K562 (cell line): ENCODE results near the gene IGLON5. TPM values are rescaled to one million over a fixed set of nuclear protein-coding genes. Genes with fewer than 3 reads are reported as not detected.

Experiments used
- CBX3 ChIP-seq, 2 experiments: IDR thresholded peaks; 1 replicate in 1 of 2; 2 replicates in 1 of 2; pipeline ENCODE4 v1.6.1; 2012; ENCODE audit warnings: inconsistent platforms in 2 of 2, low read length in 2 of 2, borderline replicate concordance in 1 of 2, control low read depth in 1 of 2
- EZH2 ChIP-seq: IDR thresholded peaks from 2 replicates; pipeline ENCODE4 v1.6.1; 2012; ENCODE audit warnings: low read depth, mild to moderate bottlenecking, inconsistent platforms, low read length, borderline replicate concordance
- MTA1 ChIP-seq: fragments of 450-650 bp; IDR thresholded peaks from 2 replicates; pipeline ENCODE4 v1.6.1; 2017; ENCODE audit warnings: borderline replicate concordance
- NCOA1 ChIP-seq: fragments of 450-650 bp; IDR thresholded peaks from 2 replicates; pipeline ENCODE4 v1.6.1; 2016; ENCODE audit warnings: low read depth
- NRF1 ChIP-seq, 2 experiments: fragments of 450-650 bp; IDR thresholded peaks in 1 of 2; conservative IDR thresholded peaks in 1 of 2; 2 replicates each; pipeline ENCODE4 v1.6.1; 2014; ENCODE audit warnings: mild to moderate bottlenecking in 2 of 2
- PTRF ChIP-seq: fragments of 450-650 bp; IDR thresholded peaks from 2 replicates; pipeline ENCODE4 v1.6.1; 2016; ENCODE audit warnings: mild to moderate bottlenecking, missing genetic modification characterization, missing compliant biosample characterization
- RBM14 ChIP-seq: fragments of 200-400 bp; formaldehyde crosslinking; IDR thresholded peaks from 2 replicates; pipeline ENCODE4 v1.6.1; 2018; ENCODE audit warnings: low read depth, mild to moderate bottlenecking, low read length, moderate library complexity, borderline replicate concordance; ENCODE audit not compliant: insufficient read depth
- TGIF2 ChIP-seq: sonication (generic); formaldehyde crosslinking; IDR thresholded peaks from 2 replicates; pipeline ENCODE4 v1.8.1; 2022; ENCODE audit warnings: mild to moderate bottlenecking, missing genetic modification reagents, moderate library complexity
- ZNF23 ChIP-seq: fragments of 250-450 bp; sonication (Bioruptor Pico); IDR thresholded peaks from 2 replicates; pipeline ENCODE4 v1.4.0; 2020; ENCODE audit warnings: mild to moderate bottlenecking
- ZNF263 ChIP-seq: sonication (generic); formaldehyde crosslinking; IDR thresholded peaks from 2 replicates; pipeline ENCODE4 v1.8.0; 2022; ENCODE audit warnings: mild to moderate bottlenecking, missing genetic modification reagents, borderline replicate concordance
- ZNF699 ChIP-seq: fragments of 250-450 bp; sonication (Bioruptor Pico); IDR thresholded peaks from 2 replicates; pipeline ENCODE4 v1.8.0; 2021; ENCODE audit warnings: mild to moderate bottlenecking, moderate library complexity; ENCODE audit not compliant: insufficient replicate concordance
- ZNF79 ChIP-seq: fragments of 250-450 bp; sonication (Bioruptor Pico); IDR thresholded peaks from 2 replicates; pipeline ENCODE4 v1.4.0; 2020; ENCODE audit warnings: low read depth, mild to moderate bottlenecking, moderate library complexity
- polyA plus RNA-seq, 8 experiments: library from polyadenylated mRNA; depleted of rRNA in 4 of 8; stranded (reverse) in 5 of 8; unstranded in 3 of 8; fragments of >200 nt; fragmentation: Nextera tagmentation in 2 of 8; fragmentation: Illumina TruSeq in 1 of 8; extraction: Ambion mirVana in 2 of 8; extraction: Trizol in 1 of 8; gene quantifications; 2 replicates each; pipeline versions ENCODE4 v1.2.1 to v1.2.3, GENCODE V29; 2011 to 2014; ENCODE audit warnings: inconsistent platforms in 1 of 8, missing spikeins in 1 of 8
- total RNA-seq, 7 experiments: library from RNA; depleted of rRNA in 6 of 7; stranded (reverse); fragments of >200 nt in 6 of 7; fragmentation: Illumina TruSeq in 2 of 7; extraction: Trizol in 2 of 7; gene quantifications; 2 replicates each; pipeline versions ENCODE4 v1.2.1 to v1.2.3, GENCODE V29; 2011 to 2021; ENCODE audit warnings: low replicate concordance in 1 of 7
- TF ChIP-seq, protein P1 (sequence below), 2 experiments: fragments of 450-650 bp; formaldehyde crosslinking in 1 of 2; IDR thresholded peaks; 2 replicates each; pipeline versions ENCODE4 v1.4.0 to v1.6.1; 2014 to 2020; ENCODE audit warnings: mild to moderate bottlenecking in 2 of 2, borderline replicate concordance in 1 of 2, low read depth in 1 of 2
- TF ChIP-seq, protein P2 (sequence below): fragments of 450-650 bp; IDR thresholded peaks from 2 replicates; pipeline ENCODE4 v1.7.1; 2018; ENCODE audit warnings: mild to moderate bottlenecking, low read depth; ENCODE audit not compliant: partially characterized antibody
- TF ChIP-seq, protein P3 (sequence below): sonication (generic); formaldehyde crosslinking; IDR thresholded peaks from 2 replicates; pipeline ENCODE4 v1.8.1; 2023; ENCODE audit warnings: mild to moderate bottlenecking, missing genetic modification reagents, moderate library complexity

Gene IGLON5
- total and polyA plus RNA-seq, 9 of the 15 experiments (the other 6 are each of a cell fraction or from before 2014, with no cell fraction given) = 0.03 to 0.22 (median 0.14) TPM; not detected in 2

DNA sequence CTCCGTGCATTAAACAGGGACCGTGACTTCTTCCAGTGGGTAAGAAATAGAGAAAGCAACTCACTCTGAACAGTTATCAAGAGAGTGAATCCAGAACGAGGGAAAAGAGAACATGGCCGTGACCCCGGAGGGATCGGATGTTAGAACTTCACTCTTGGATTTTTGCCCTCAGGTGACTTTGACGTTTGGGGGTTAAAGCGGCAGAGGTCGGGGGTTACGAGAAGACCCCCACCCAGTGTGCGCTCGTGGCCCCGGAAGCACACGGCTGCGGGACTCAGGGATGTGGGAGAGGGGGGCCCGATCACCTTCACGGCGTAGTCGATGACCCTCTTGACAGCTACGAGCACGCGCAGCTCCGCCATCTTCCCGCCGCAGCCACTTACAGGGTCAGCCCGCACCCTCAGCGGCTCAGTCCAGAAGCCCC, 54.5 kb downstream of the IGLON5 start, which contains the start of gene ETFB (continued):
- TF ChIP-seq, protein P1, sequence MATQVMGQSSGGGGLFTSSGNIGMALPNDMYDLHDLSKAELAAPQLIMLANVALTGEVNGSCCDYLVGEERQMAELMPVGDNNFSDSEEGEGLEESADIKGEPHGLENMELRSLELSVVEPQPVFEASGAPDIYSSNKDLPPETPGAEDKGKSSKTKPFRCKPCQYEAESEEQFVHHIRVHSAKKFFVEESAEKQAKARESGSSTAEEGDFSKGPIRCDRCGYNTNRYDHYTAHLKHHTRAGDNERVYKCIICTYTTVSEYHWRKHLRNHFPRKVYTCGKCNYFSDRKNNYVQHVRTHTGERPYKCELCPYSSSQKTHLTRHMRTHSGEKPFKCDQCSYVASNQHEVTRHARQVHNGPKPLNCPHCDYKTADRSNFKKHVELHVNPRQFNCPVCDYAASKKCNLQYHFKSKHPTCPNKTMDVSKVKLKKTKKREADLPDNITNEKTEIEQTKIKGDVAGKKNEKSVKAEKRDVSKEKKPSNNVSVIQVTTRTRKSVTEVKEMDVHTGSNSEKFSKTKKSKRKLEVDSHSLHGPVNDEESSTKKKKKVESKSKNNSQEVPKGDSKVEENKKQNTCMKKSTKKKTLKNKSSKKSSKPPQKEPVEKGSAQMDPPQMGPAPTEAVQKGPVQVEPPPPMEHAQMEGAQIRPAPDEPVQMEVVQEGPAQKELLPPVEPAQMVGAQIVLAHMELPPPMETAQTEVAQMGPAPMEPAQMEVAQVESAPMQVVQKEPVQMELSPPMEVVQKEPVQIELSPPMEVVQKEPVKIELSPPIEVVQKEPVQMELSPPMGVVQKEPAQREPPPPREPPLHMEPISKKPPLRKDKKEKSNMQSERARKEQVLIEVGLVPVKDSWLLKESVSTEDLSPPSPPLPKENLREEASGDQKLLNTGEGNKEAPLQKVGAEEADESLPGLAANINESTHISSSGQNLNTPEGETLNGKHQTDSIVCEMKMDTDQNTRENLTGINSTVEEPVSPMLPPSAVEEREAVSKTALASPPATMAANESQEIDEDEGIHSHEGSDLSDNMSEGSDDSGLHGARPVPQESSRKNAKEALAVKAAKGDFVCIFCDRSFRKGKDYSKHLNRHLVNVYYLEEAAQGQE (IDR thresholded peaks at IDR 0.05; ENCODE audit: borderline replicate concordance) = no peak
- TF ChIP-seq, protein P1 (CRISPR knock-in tag; IDR thresholded peaks at IDR 0.05; ENCODE audit: low read depth) = no peak
- TF ChIP-seq, protein P2, sequence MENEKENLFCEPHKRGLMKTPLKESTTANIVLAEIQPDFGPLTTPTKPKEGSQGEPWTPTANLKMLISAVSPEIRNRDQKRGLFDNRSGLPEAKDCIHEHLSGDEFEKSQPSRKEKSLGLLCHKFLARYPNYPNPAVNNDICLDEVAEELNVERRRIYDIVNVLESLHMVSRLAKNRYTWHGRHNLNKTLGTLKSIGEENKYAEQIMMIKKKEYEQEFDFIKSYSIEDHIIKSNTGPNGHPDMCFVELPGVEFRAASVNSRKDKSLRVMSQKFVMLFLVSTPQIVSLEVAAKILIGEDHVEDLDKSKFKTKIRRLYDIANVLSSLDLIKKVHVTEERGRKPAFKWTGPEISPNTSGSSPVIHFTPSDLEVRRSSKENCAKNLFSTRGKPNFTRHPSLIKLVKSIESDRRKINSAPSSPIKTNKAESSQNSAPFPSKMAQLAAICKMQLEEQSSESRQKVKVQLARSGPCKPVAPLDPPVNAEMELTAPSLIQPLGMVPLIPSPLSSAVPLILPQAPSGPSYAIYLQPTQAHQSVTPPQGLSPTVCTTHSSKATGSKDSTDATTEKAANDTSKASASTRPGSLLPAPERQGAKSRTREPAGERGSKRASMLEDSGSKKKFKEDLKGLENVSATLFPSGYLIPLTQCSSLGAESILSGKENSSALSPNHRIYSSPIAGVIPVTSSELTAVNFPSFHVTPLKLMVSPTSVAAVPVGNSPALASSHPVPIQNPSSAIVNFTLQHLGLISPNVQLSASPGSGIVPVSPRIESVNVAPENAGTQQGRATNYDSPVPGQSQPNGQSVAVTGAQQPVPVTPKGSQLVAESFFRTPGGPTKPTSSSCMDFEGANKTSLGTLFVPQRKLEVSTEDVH = no peak
- TF ChIP-seq MTA1 = no peak
- peak in 1 of 2 experiments; percentile 55; a peak in 2 of 3 replicates for TF ChIP-seq CBX3 (IDR thresholded peaks at IDR 0.05; ENCODE audit: borderline replicate concordance in 1 of 2, low read length in 2 of 2)
- no peak for TF ChIP-seq ZNF699 (CRISPR knock-in tag)
- no peak for TF ChIP-seq ZNF263 (CRISPR knock-in tag)
- TF ChIP-seq RBM14 = no peak
- no peak for TF ChIP-seq ZNF79 (CRISPR knock-in tag)
- no peak for TF ChIP-seq PTRF (tag)
- TF ChIP-seq NRF1 (conservative IDR thresholded peaks at IDR 0.05 in 1 of 2, IDR thresholded peaks at IDR 0.05 in 1 of 2) = no peak
- no peak for TF ChIP-seq NCOA1
- no peak for TF ChIP-seq ZNF23 (CRISPR knock-in tag)
- peak; percentile 44; the same call in 1 of the 2 replicates for TF ChIP-seq TGIF2 (CRISPR knock-in tag)
- no peak for TF ChIP-seq EZH2
- TF ChIP-seq, protein P3, sequence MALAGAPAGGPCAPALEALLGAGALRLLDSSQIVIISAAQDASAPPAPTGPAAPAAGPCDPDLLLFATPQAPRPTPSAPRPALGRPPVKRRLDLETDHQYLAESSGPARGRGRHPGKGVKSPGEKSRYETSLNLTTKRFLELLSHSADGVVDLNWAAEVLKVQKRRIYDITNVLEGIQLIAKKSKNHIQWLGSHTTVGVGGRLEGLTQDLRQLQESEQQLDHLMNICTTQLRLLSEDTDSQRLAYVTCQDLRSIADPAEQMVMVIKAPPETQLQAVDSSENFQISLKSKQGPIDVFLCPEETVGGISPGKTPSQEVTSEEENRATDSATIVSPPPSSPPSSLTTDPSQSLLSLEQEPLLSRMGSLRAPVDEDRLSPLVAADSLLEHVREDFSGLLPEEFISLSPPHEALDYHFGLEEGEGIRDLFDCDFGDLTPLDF (CRISPR knock-in tag) = no peak
